Measurements from ENCODE around the gene FAM9B.

FAM9B gene

GRCh38 chrX:8980756-8981155 is 53.2 kb downstream of the FAM9B start:
- no peak for DNase-seq (ENCODE audit: low read depth, low spot score)

All from iPS DF 19.7 (cell line).